Testis (tissue), 2 donors: ENCODE results near the gene ARMC6.

Experiments
- CTCF ChIP-seq, 3 experiments: fragments of 450-650 bp in 2 of 3; fragments of 200-600 bp in 1 of 3; sonication (generic) in 1 of 3; IDR thresholded peaks; one replicate each; pipeline ENCODE4 v1.5.1; 2016 to 2019; ENCODE audit warnings: antibody characterized with exemption in 3 of 3, mild to moderate bottlenecking in 2 of 3, moderate library complexity in 1 of 3
- POLR2A ChIP-seq: fragments of 450-650 bp; IDR thresholded peaks from one replicate; pipeline ENCODE4 v1.6.1; 2017; ENCODE audit warnings: antibody characterized with exemption, mild to moderate bottlenecking, moderate library complexity

- TF ChIP-seq CTCF (IDR thresholded peaks at IDR 0.05) (no peak), POLR2A (no peak)
These were observed 9.4 kb downstream of the ARMC6 start for GRCh38 chr19:19042732-19043280.
